HCT116 (cell line): ENCODE results near the gene MICOS13. TPM values are rescaled to one million over a fixed set of nuclear protein-coding genes. Genes with fewer than 3 reads are reported as not detected.

ENCODE experiments used
- ATAC-seq: fragments of 200-7000 bp; cut with Tn5 transposase; 2 replicates; pipeline ENCODE4 v1.9.1; 2020; ENCODE audit warnings: mild to moderate bottlenecking, moderate library complexity
- BruUV-seq: library from RNA; stranded (reverse); fragments of 400-500 nt; replicated peaks from 2 replicates; lab custom pipeline; 2021; lab: Mats Ljungman, UMichigan
- CTCF ChIA-PET: fragments of 300-600 bp; sonication (Branson Sonifier 250); formaldehyde crosslinking; loops from one replicate; lab custom pipeline; 2021; ENCODE audit warnings: antibody characterized with exemption; lab: Charles Lee
- POLR2A ChIA-PET: fragments of 300-600, 350-600 bp; sonication (Branson Sonifier 250); formaldehyde crosslinking; loops from one replicate; lab custom pipeline; 2021; ENCODE audit warnings: antibody characterized with exemption; lab: Charles Lee
- RAD21 ChIA-PET, 2 experiments: fragments of 300-600 bp; sonication (Branson Sonifier 250); formaldehyde crosslinking; loops; one replicate each; lab custom pipeline; 2023; ENCODE audit warnings: low total read pairs in 2 of 2; ENCODE audit not compliant: uncharacterized antibody in 2 of 2, unreplicated experiment in 2 of 2, low non-redundant PET in 1 of 2; lab: Charles Lee
- DNase-seq: peaks from one replicate; pipeline ENCODE4 v3.0.0-alpha.2; 2010; ENCODE audit warnings: low read depth, low spot score
- H2AFZ ChIP-seq: fragments of 200-600 bp; shearing (Covaris generic), sonication (generic); 2 replicates; pipeline ENCODE4 v1.6.1; 2017; ENCODE audit warnings: low read depth, mixed run types, mixed read lengths, antibody characterized with exemption, low read length; ENCODE audit not compliant: poor library complexity, severe bottlenecking
- H3K27ac ChIP-seq: 2 replicates; pipeline ENCODE4 v1.5.1; 2012; ENCODE audit warnings: low read depth, low read length
- H3K27me3 ChIP-seq: fragments of 200-600 bp; sonication (generic); 2 replicates; pipeline ENCODE4 v1.6.1; 2016; ENCODE audit warnings: mixed run types, low read length, mixed read lengths; ENCODE audit not compliant: insufficient read depth
- H3K36me3 ChIP-seq, 2 experiments: fragments of 200-500 bp in 1 of 2; fragments of 200-600 bp in 1 of 2; sonication (Bioruptor generic) in 1 of 2; sonication (generic) in 1 of 2; 2 replicates each; pipeline versions ENCODE4 v1.5.1 to v1.6.1; 2014 to 2016; ENCODE audit warnings: low read length in 2 of 2, inconsistent platforms in 1 of 2, mixed read lengths in 1 of 2, mixed run types in 1 of 2; ENCODE audit not compliant: insufficient read depth in 2 of 2, control insufficient read depth in 1 of 2
- H3K4me1 ChIP-seq, 2 experiments: fragments of 200-600 bp in 1 of 2; sonication (generic) in 1 of 2; 2 replicates each; pipeline versions ENCODE4 v1.5.1 to v1.6.1; 2012 to 2017; ENCODE audit warnings: low read length in 2 of 2, inconsistent platforms in 1 of 2, mild to moderate bottlenecking in 1 of 2, mixed read lengths in 1 of 2, mixed run types in 1 of 2, moderate library complexity in 1 of 2; ENCODE audit not compliant: insufficient read depth in 2 of 2, control insufficient read depth in 1 of 2
- H3K4me2 ChIP-seq: fragments of 200-600 bp; sonication (generic); 2 replicates; pipeline ENCODE4 v1.6.1; 2017; ENCODE audit warnings: mixed run types, low read length, mixed read lengths
- H3K4me3 ChIP-seq, 2 experiments: fragments of 200-600 bp in 1 of 2; sonication (generic) in 1 of 2; replicated peaks in 1 of 2; 2 replicates each; pipeline ENCODE4 v1.5.1; 2011 to 2016; ENCODE audit warnings: low read length in 2 of 2, control low read depth in 1 of 2, low read depth in 1 of 2, mild to moderate bottlenecking in 1 of 2, mixed read lengths in 1 of 2, mixed run types in 1 of 2
- H3K79me2 ChIP-seq: fragments of 200-600 bp; sonication (generic); 2 replicates; pipeline ENCODE4 v1.6.1; 2017; ENCODE audit warnings: mild to moderate bottlenecking, mixed run types, low read length, moderate library complexity, mixed read lengths; ENCODE audit not compliant: insufficient read depth
- H3K9ac ChIP-seq: fragments of 200-600 bp; sonication (generic); 2 replicates; pipeline ENCODE4 v1.6.1; 2016; ENCODE audit warnings: low read length, mixed read lengths
- H3K9me2 ChIP-seq: fragments of 200-600 bp; sonication (generic), shearing (Covaris generic); 2 replicates; pipeline ENCODE4 v1.6.1; 2017; ENCODE audit warnings: mixed run types, mild to moderate bottlenecking, moderate library complexity; ENCODE audit not compliant: insufficient read depth
- H3K9me3 ChIP-seq, 2 experiments: fragments of 200-500 bp in 1 of 2; fragments of 200-600 bp in 1 of 2; sonication (Bioruptor generic) in 1 of 2; sonication (generic) in 1 of 2; 2 replicates each; pipeline ENCODE4 v1.6.1; 2014 to 2017; ENCODE audit warnings: low read length in 2 of 2, mixed read lengths in 2 of 2, inconsistent platforms in 1 of 2, low read depth in 1 of 2, mild to moderate bottlenecking in 1 of 2, mixed run types in 1 of 2, moderate library complexity in 1 of 2; ENCODE audit not compliant: control insufficient read depth in 1 of 2, insufficient read depth in 1 of 2
- H4K20me1 ChIP-seq: fragments of 200-600 bp; sonication (generic), shearing (Covaris generic); 2 replicates; pipeline ENCODE4 v1.6.1; 2017; ENCODE audit warnings: mixed run types, mild to moderate bottlenecking, moderate library complexity; ENCODE audit not compliant: insufficient read depth
- ATF3 ChIP-seq: IDR thresholded peaks from 2 replicates; pipeline ENCODE4 v1.6.1; 2012
- CTCF ChIP-seq, 3 experiments: fragments of 200-600 bp in 1 of 3; sonication (generic) in 1 of 3; IDR thresholded peaks in 2 of 3; conservative IDR thresholded peaks in 1 of 3; 2 replicates each; pipeline ENCODE4 v1.5.1; 2012 to 2017; ENCODE audit warnings: low read depth in 2 of 3, low read length in 2 of 3, antibody characterized with exemption in 1 of 3, borderline replicate concordance in 1 of 3, control low read depth in 1 of 3, mild to moderate bottlenecking in 1 of 3, mixed read lengths in 1 of 3, mixed run types in 1 of 3, moderate library complexity in 1 of 3; ENCODE audit not compliant: insufficient read depth in 1 of 3
- EGR1 ChIP-seq: IDR thresholded peaks from 2 replicates; pipeline ENCODE4 v1.6.1; 2012; ENCODE audit warnings: low read depth
- ELF1 ChIP-seq: IDR thresholded peaks from 2 replicates; pipeline ENCODE4 v1.6.1; 2012; ENCODE audit warnings: low read depth, borderline replicate concordance
- EZH2 ChIP-seq: fragments of 200-600 bp; sonication (generic); IDR thresholded peaks from 2 replicates; pipeline ENCODE4 v1.6.1; 2017; ENCODE audit warnings: antibody characterized with exemption, mixed run types
- JUND ChIP-seq: IDR thresholded peaks from 2 replicates; pipeline ENCODE4 v1.6.1; 2012
- MAX ChIP-seq: IDR thresholded peaks from 2 replicates; pipeline ENCODE4 v1.6.1; 2012
- POLR2A ChIP-seq: IDR thresholded peaks from 2 replicates; pipeline ENCODE4 v1.7.0; 2011; ENCODE audit warnings: borderline replicate concordance; ENCODE audit not compliant: insufficient read depth, insufficient read length; ENCODE audit errors: extremely low read depth
- RAD21 ChIP-seq: IDR thresholded peaks from 2 replicates; pipeline ENCODE4 v1.6.1; 2012; ENCODE audit warnings: low read depth, mild to moderate bottlenecking
- SIN3A ChIP-seq: IDR thresholded peaks from 2 replicates; pipeline ENCODE4 v1.6.1; 2012; ENCODE audit warnings: low read depth
- SP1 ChIP-seq: IDR thresholded peaks from 2 replicates; pipeline ENCODE4 v1.6.1; 2012; ENCODE audit warnings: low read depth
- YY1 ChIP-seq: IDR thresholded peaks from 2 replicates; pipeline ENCODE4 v1.6.1; 2011; ENCODE audit warnings: low read length, low read depth, moderate library complexity, mild to moderate bottlenecking; ENCODE audit not compliant: insufficient replicate concordance; ENCODE audit errors: extremely low read depth
- intact Hi-C: fragments of 100-400 bp; cut with micrococcal nuclease; formaldehyde crosslinking; loops from 2 replicates; pipeline ENCODE4 v1.10.0; 2022
- total RNA-seq: library from RNA; stranded (reverse); gene quantifications from one replicate; pipeline ENCODE4 v1.2.1, GENCODE V29; 2021; ENCODE audit not compliant: unreplicated experiment

Gene MICOS13
- total RNA-seq, 1 experiment from 2014 or later, result 61.6 TPM

GRCh38 chr19:5665781-5666513 is 14.4 kb downstream of the MICOS13 start:
- H3K27ac ChIP-seq, result no peak overlapping the region
- intact Hi-C loops, result no loop called here
- BruUV-seq, result no TSS peak
- no peak overlapping the region for H3K4me3 ChIP-seq
- no peak overlapping the region for H3K4me2 ChIP-seq
- ChIA-PET RAD21 (no interaction called here), CTCF (no interaction called here), POLR2A (no interaction called here)
- no peaks in the 10 kb centered on the region for H3K9me2 ChIP-seq
- H3K79me2 ChIP-seq, result peaks cover 10% of the 10 kb centered on the region; the same call in 1 of the 2 replicates
- peak; percentile 80 for ATAC-seq
- no peaks in the 10 kb centered on the region for H3K9me3 ChIP-seq
- TF ChIP-seq MAX, result peak; percentile 53
- TF ChIP-seq RAD21, result 0 out of 2 replicates have a peak, but pooled peaks have one; percentile 3
- TF ChIP-seq CTCF (IDR thresholded peaks at IDR 0.05 in 2 of 3, conservative IDR thresholded peaks at IDR 0.05 in 1 of 3; ENCODE audit: borderline replicate concordance in 1 of 3, insufficient read depth in 1 of 3, low read depth in 2 of 3, low read length in 2 of 3), result peak in 2 of 3 experiments; percentile 9 to 17; a peak in 1 of 6 replicates
- TF ChIP-seq ELF1, result no peak
- TF ChIP-seq, all 23 proteins: peak for 3
- H2AFZ ChIP-seq, result no peak overlapping the region
- DNase-seq, result no peak
- H4K20me1 ChIP-seq, result no peaks in the 10 kb centered on the region
- H3K27me3 ChIP-seq, result no peaks in the 10 kb centered on the region
- no peak overlapping the region for H3K9ac ChIP-seq
- no peaks in the 10 kb centered on the region; a peak in 2 of 4 replicates for H3K4me1 ChIP-seq
- H3K36me3 ChIP-seq, result peaks cover 44 to 66% of the 10 kb centered on the region in 2 experiments; a peak in 3 of 4 replicates

GRCh38 chr19:5664515-5664914 is 15.8 kb downstream of the MICOS13 start:
- intact Hi-C loops, result no loop called here
- CTCF ChIA-PET, result interaction anchor here (0.8 kb wide), 1 partner anchor 22 kb away, joined by 3 read pairs; no protein-coding TSS in a partner anchor
- H3K9ac ChIP-seq, result no peak overlapping the region
- POLR2A ChIA-PET, result no interaction called here
- no TSS peak for BruUV-seq
- H3K9me2 ChIP-seq, result no peaks in the 10 kb centered on the region
- H3K27me3 ChIP-seq, result no peaks in the 10 kb centered on the region
- no peaks in the 10 kb centered on the region; a peak in 2 of 4 replicates for H3K4me1 ChIP-seq
- no peaks in the 10 kb centered on the region for H3K9me3 ChIP-seq
- ATAC-seq, result no peak
- H2AFZ ChIP-seq, result no peak overlapping the region
- H3K79me2 ChIP-seq, result peaks cover 22% of the 10 kb centered on the region
- peaks cover 57 to 76% of the 10 kb centered on the region in 2 experiments; a peak in 3 of 4 replicates for H3K36me3 ChIP-seq
- H3K4me2 ChIP-seq, result no peak overlapping the region
- H3K27ac ChIP-seq, result no peak overlapping the region
- TF ChIP-seq ATF3 (no peak), JUND (no peak), RAD21 (no peak), YY1 (no peak), MAX (no peak), EZH2 (no peak), SIN3A (no peak), POLR2A (no peak), SP1 (no peak), EGR1 (no peak)
- no peak overlapping the region for H3K4me3 ChIP-seq
- RAD21 ChIA-PET, result no interaction called here
- DNase-seq, result no peak
- H4K20me1 ChIP-seq, result no peaks in the 10 kb centered on the region
